HG03460 (cell line): ENCODE data around the gene ABCB6.
A peak's percentile ranks its signal among the peaks of the same experiment; 100 is the strongest.
"Not testable (repeated sequence)": the region's sequence is repeated elsewhere in the genome, so short reads cannot be mapped to it uniquely, and the experiment has no call there.

Experiments
- ATAC-seq: cut with Tn5 transposase; IDR thresholded peaks from one replicate; pipeline ENCODE4 v1.9.1; 2021; ENCODE audit not compliant: unreplicated experiment

ABCB6 gene

GRCh38 chr2:219218732-219219701 is at the start of gene ABCB6:
ABCB6 (minus strand) TSS chr2:219218958; CDS start chr2:219218673, 285 bp downstream.
- ATAC-seq: peak; percentile 85

GRCh38 chr2:219268294-219268693 is 49.5 kb upstream of the ABCB6 start:
- ATAC-seq: no peak

GRCh38 chr2:219266886-219267285 is 48.1 kb upstream of the ABCB6 start:
- no peak for ATAC-seq

- ATAC-seq: no peak
These were observed 47.5 kb upstream of the ABCB6 start for GRCh38 chr2:219266232-219266631.

GRCh38 chr2:219261024-219261855 is 42.5 kb upstream of the ABCB6 start:
- no peak for ATAC-seq

- ATAC-seq: not testable (repeated sequence)
These were observed 40.2 kb upstream of the ABCB6 start for GRCh38 chr2:219258942-219259341.

GRCh38 chr2:219254590-219255201 is 35.9 kb upstream of the ABCB6 start:
- peak; percentile 35 for ATAC-seq

GRCh38 chr2:219253753-219254589 is 35.2 kb upstream of the ABCB6 start, which contains the start of gene TUBA4A:
TUBA4A (minus strand) TSS chr2:219253918; CDS start chr2:219253858, 60 bp downstream.
- peak; percentile 42 for ATAC-seq

- peak; percentile 1 for ATAC-seq
These were observed 34.4 kb upstream of the ABCB6 start, which contains the start of gene TUBA4B for GRCh38 chr2:219252900-219253752. TUBA4B (plus strand) TSS chr2:219253243; CDS start chr2:219253408, 165 bp downstream.

GRCh38 chr2:219252570-219252899 is 33.8 kb upstream of the ABCB6 start:
- ATAC-seq: no peak

- ATAC-seq: no peak
These were observed 33.3 kb upstream of the ABCB6 start for GRCh38 chr2:219252084-219252483.

GRCh38 chr2:219251656-219252055 is 32.9 kb upstream of the ABCB6 start:
- no peak for ATAC-seq

- no peak for ATAC-seq
These were observed 31.5 kb upstream of the ABCB6 start for GRCh38 chr2:219250049-219250781.

- ATAC-seq: peak; percentile 49
These were observed 30.6 kb upstream of the ABCB6 start for GRCh38 chr2:219249203-219249980.

GRCh38 chr2:219248845-219249202 is 30.1 kb upstream of the ABCB6 start:
- no peak for ATAC-seq

- peak; percentile 25 for ATAC-seq
These were observed 29.2 kb upstream of the ABCB6 start for GRCh38 chr2:219247678-219248642.

- ATAC-seq: no peak
These were observed 27.8 kb upstream of the ABCB6 start for GRCh38 chr2:219246559-219246958.
